Endothelial cell (in vitro differentiated cells): ENCODE results near the gene MYPN. TPM values are rescaled to one million over a fixed set of nuclear protein-coding genes. Genes with fewer than 3 reads are reported as not detected.
A peak's percentile ranks its signal among the peaks of the same experiment; 100 is the strongest.

ENCODE experiments used
- DNase-seq: peaks from one replicate; pipeline ENCODE4 v3.0.0; 2021; ENCODE audit warnings: low spot score
- H3K27ac Mint-ChIP-seq: one replicate; pipeline ENCODE4 v1.8.0; 2021; ENCODE audit warnings: mixed read lengths, inconsistent platforms; ENCODE audit not compliant: unreplicated experiment
- H3K27me3 Mint-ChIP-seq: one replicate; pipeline ENCODE4 v1.8.0; 2021; ENCODE audit warnings: mild to moderate bottlenecking, moderate library complexity, mixed read lengths, inconsistent platforms; ENCODE audit not compliant: unreplicated experiment
- H3K36me3 Mint-ChIP-seq: one replicate; pipeline ENCODE4 v1.8.0; 2021; ENCODE audit warnings: mild to moderate bottlenecking, low read depth, mixed read lengths, inconsistent platforms; ENCODE audit not compliant: unreplicated experiment
- H3K4me1 Mint-ChIP-seq: one replicate; pipeline ENCODE4 v1.8.0; 2021; ENCODE audit warnings: mild to moderate bottlenecking, mixed read lengths, inconsistent platforms; ENCODE audit not compliant: unreplicated experiment
- H3K4me3 Mint-ChIP-seq: one replicate; pipeline ENCODE4 v1.8.0; 2021; ENCODE audit warnings: mild to moderate bottlenecking, mixed read lengths, inconsistent platforms; ENCODE audit not compliant: unreplicated experiment
- H3K9me3 Mint-ChIP-seq: one replicate; pipeline ENCODE4 v1.8.0; 2021; ENCODE audit warnings: mixed read lengths, inconsistent platforms; ENCODE audit not compliant: unreplicated experiment
- long read RNA-seq: library from polyadenylated mRNA; unstranded; transcript quantifications from one replicate; pipeline ENCODE4 v2.0.0, GENCODE V29; 2020; ENCODE audit not compliant: unreplicated experiment
- total RNA-seq: library from RNA; stranded (reverse); fragmentation: NEBNext Ultra II Directional; extraction: Animal tissue kit (Norgen Biotek cat#: 25700); gene quantifications from one replicate; pipeline ENCODE4 v1.2.1, GENCODE V29; 2021; ENCODE audit not compliant: unreplicated experiment
- TF ChIP-seq, protein P1 (sequence below): fragments of 200-600 bp; sonication (generic); IDR thresholded peaks from one replicate; pipeline ENCODE4 v1.5.0; 2021; ENCODE audit warnings: antibody characterized with exemption; ENCODE audit not compliant: unreplicated experiment

Gene MYPN, protein sequence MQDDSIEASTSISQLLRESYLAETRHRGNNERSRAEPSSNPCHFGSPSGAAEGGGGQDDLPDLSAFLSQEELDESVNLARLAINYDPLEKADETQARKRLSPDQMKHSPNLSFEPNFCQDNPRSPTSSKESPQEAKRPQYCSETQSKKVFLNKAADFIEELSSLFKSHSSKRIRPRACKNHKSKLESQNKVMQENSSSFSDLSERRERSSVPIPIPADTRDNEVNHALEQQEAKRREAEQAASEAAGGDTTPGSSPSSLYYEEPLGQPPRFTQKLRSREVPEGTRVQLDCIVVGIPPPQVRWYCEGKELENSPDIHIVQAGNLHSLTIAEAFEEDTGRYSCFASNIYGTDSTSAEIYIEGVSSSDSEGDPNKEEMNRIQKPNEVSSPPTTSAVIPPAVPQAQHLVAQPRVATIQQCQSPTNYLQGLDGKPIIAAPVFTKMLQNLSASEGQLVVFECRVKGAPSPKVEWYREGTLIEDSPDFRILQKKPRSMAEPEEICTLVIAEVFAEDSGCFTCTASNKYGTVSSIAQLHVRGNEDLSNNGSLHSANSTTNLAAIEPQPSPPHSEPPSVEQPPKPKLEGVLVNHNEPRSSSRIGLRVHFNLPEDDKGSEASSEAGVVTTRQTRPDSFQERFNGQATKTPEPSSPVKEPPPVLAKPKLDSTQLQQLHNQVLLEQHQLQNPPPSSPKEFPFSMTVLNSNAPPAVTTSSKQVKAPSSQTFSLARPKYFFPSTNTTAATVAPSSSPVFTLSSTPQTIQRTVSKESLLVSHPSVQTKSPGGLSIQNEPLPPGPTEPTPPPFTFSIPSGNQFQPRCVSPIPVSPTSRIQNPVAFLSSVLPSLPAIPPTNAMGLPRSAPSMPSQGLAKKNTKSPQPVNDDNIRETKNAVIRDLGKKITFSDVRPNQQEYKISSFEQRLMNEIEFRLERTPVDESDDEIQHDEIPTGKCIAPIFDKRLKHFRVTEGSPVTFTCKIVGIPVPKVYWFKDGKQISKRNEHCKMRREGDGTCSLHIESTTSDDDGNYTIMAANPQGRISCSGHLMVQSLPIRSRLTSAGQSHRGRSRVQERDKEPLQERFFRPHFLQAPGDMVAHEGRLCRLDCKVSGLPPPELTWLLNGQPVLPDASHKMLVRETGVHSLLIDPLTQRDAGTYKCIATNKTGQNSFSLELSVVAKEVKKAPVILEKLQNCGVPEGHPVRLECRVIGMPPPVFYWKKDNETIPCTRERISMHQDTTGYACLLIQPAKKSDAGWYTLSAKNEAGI (N-terminal part only)
- not detected for total RNA-seq
- long read RNA-seq: 0 reads

DNA sequence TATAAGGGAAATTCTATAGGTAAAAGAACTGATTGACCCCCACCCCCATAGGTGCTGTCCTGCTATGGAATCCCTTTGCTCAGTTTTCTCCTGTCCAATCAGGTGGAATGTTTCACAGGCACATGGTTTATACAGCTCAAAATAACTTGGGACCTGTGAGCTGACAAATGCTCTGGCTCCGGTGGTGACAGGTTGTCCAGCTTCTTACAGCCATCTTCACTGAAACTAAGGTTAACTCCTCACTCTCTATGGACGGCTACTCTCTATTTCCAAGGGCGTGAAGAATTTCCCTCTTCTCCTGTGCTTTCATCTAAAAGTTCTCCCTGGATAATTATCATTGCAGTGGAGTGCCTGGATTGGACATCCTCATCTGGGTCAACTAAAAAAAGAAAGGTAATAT, at the start of gene MYPN:
MYPN (plus strand) TSS at position 158 of the 400 bp plus-strand sequence. CDS start 11,951 bp downstream, outside the sequence.
- Mint-ChIP-seq H3K27me3 (no peaks in the 10 kb centered on the region), H3K4me1 (no peaks in the 10 kb centered on the region), H3K9me3 (no peaks in the 10 kb centered on the region), H3K27ac (no peak within 1 kb of the TSS), H3K4me3 (no peak within 1 kb of the TSS), H3K36me3 (no peaks in the 10 kb centered on the region)
- no peak for DNase-seq
- TF ChIP-seq, protein P1, sequence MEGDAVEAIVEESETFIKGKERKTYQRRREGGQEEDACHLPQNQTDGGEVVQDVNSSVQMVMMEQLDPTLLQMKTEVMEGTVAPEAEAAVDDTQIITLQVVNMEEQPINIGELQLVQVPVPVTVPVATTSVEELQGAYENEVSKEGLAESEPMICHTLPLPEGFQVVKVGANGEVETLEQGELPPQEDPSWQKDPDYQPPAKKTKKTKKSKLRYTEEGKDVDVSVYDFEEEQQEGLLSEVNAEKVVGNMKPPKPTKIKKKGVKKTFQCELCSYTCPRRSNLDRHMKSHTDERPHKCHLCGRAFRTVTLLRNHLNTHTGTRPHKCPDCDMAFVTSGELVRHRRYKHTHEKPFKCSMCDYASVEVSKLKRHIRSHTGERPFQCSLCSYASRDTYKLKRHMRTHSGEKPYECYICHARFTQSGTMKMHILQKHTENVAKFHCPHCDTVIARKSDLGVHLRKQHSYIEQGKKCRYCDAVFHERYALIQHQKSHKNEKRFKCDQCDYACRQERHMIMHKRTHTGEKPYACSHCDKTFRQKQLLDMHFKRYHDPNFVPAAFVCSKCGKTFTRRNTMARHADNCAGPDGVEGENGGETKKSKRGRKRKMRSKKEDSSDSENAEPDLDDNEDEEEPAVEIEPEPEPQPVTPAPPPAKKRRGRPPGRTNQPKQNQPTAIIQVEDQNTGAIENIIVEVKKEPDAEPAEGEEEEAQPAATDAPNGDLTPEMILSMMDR: no peak

DNA sequence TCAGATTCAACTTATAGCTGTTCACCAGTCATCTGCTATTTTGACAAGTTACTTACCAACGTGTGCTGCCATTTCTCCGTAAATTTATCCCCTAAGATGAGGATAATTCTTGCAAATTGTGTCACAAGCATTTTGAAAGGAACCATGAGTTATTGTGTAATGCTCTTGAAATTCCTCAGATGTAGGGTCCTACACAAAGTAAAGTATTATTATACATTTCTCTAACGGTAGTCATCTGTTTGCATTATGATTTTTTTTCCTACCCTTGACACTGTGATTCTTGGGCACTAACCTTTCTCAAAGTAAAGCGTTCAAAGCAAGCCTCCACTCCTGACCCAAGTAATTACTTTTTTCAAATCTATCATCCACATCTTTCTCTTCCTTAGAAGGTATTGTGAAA, 42.3 kb upstream of the MYPN start:
- no peak overlapping the region for H3K4me3 Mint-ChIP-seq
- H3K36me3 Mint-ChIP-seq: no peaks in the 10 kb centered on the region
- no peaks in the 10 kb centered on the region for H3K9me3 Mint-ChIP-seq
- TF ChIP-seq, protein P1: no peak
- no peak overlapping the region for H3K27ac Mint-ChIP-seq
- no peak for DNase-seq
- H3K27me3 Mint-ChIP-seq: no peaks in the 10 kb centered on the region
- H3K4me1 Mint-ChIP-seq: peaks cover 7% of the 10 kb centered on the region

DNA sequence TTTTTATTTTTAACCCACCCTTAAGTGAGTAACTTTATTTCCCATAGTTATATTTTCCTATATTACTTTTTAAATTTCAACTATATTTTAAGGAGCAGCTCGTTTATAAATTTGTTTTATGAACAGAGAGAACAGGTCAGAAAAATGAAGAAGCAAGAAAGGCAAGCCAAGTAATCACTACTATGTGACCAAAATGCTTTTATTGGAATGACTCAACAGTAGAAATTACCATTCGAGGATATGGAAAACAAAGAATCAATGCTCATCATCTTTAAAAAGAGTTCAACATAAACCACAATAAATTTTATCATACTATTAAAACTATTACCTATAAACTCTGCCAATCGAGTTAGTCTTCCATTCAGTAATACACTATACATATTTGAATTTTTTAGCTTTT, 41.8 kb upstream of the MYPN start:
- TF ChIP-seq, protein P1: no peak
- H3K9me3 Mint-ChIP-seq: no peaks in the 10 kb centered on the region

DNA sequence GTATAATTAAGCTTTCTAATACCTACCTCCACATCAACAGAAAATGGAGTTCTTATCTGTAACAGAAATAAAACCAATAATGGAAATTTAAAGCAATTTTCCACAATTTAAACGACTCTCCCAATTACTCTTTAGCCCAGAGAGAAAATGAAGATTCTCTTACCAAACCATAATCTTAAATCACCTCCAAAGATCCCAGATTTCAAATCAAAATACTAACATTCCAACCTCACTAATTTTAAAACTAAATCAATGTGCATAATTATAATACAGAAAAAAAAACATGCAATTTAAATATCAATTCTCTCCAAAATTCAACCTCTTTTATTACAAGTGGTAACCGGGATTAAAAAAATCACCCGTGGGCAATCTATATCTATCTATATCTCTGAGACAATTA, 35.7 kb upstream of the MYPN start:
- H3K36me3 Mint-ChIP-seq: peaks cover 6% of the 10 kb centered on the region
- H3K9me3 Mint-ChIP-seq: no peaks in the 10 kb centered on the region
- H3K27ac Mint-ChIP-seq: peak overlapping the region; percentile 95
- H3K4me1 Mint-ChIP-seq: peaks cover 24% of the 10 kb centered on the region
- peak overlapping the region; percentile 99 for H3K4me3 Mint-ChIP-seq
- H3K27me3 Mint-ChIP-seq: peaks cover 7% of the 10 kb centered on the region
- TF ChIP-seq, protein P1: no peak
- no peak for DNase-seq

More for the DNA sequence above, 41.8 kb upstream of the MYPN start:
- Mint-ChIP-seq H3K4me1 (peaks cover 11% of the 10 kb centered on the region), H3K27me3 (no peaks in the 10 kb centered on the region), H3K36me3 (no peaks in the 10 kb centered on the region), H3K4me3 (no peak overlapping the region), H3K27ac (no peak overlapping the region)
- DNase-seq: no peak
